IMR-90 (cell line): ENCODE data around the gene KRTAP5-6. TPM values are rescaled to one million over a fixed set of nuclear protein-coding genes. Genes with fewer than 3 reads are reported as not detected.

ENCODE experiments used
- ATAC-seq: fragments of 200-7000 bp; cut with Tn5 transposase; 2 replicates; pipeline ENCODE4 v1.9.1; 2020; ENCODE audit warnings: low read depth, mild to moderate bottlenecking, moderate library complexity
- BruUV-seq: library from RNA; stranded (reverse); fragments of 400-500 nt; replicated peaks from 2 replicates; lab custom pipeline; 2021; lab: Mats Ljungman, UMichigan
- CTCF ChIA-PET: fragments of 300-600 bp; formaldehyde crosslinking; extraction: SDS; loops from one replicate; lab custom pipeline; 2021; ENCODE audit warnings: antibody characterized with exemption; lab: Yijun Ruan, JAX
- POLR2A ChIA-PET: fragments of 300-600 bp; sonication (Branson Sonifier 250); formaldehyde crosslinking; loops from one replicate; lab custom pipeline; 2022; ENCODE audit warnings: antibody characterized with exemption; ENCODE audit not compliant: unreplicated experiment; lab: Charles Lee
- DNase-seq: peaks from one replicate; pipeline ENCODE4 v3.0.0; 2013
- H2AFZ ChIP-seq: replicated peaks from 2 replicates; pipeline ENCODE3; 2013; ENCODE audit warnings: low read length, mild to moderate bottlenecking; ENCODE audit not compliant: poor library complexity
- H2AK5ac ChIP-seq: 2 replicates; pipeline ENCODE4 v1.6.1; 2013; ENCODE audit warnings: low read depth, low read length, inconsistent platforms
- H2AK9ac ChIP-seq: replicated peaks from 2 replicates; pipeline ENCODE3; 2013; ENCODE audit warnings: mild to moderate bottlenecking, low read depth, low read length, moderate library complexity; ENCODE audit not compliant: poor library complexity
- H2BK120ac ChIP-seq: 2 replicates; pipeline ENCODE4 v1.6.1; 2013; ENCODE audit warnings: low read depth, low read length, inconsistent platforms
- H2BK15ac ChIP-seq: 3 replicates; pipeline ENCODE4 v1.6.1; 2013; ENCODE audit warnings: low read depth, low read length, inconsistent platforms
- H2BK20ac ChIP-seq: 2 replicates; pipeline ENCODE4 v1.6.1; 2013; ENCODE audit warnings: low read depth, mild to moderate bottlenecking, inconsistent platforms, low read length, moderate library complexity
- H2BK5ac ChIP-seq: 2 replicates; pipeline ENCODE4 v1.6.1; 2013; ENCODE audit warnings: mild to moderate bottlenecking, low read depth, low read length, inconsistent platforms; ENCODE audit not compliant: poor library complexity, severe bottlenecking
- H3K14ac ChIP-seq: replicated peaks from 2 replicates; pipeline ENCODE4 v1.6.1; 2013; ENCODE audit warnings: low read depth, low read length, inconsistent platforms
- H3K18ac ChIP-seq: 2 replicates; pipeline ENCODE4 v1.6.1; 2013; ENCODE audit warnings: low read depth, low read length, control low read depth
- H3K23ac ChIP-seq: 2 replicates; pipeline ENCODE4 v1.6.1; 2013; ENCODE audit warnings: low read depth, low read length, inconsistent platforms
- H3K27ac ChIP-seq: 2 replicates; pipeline ENCODE4 v1.5.1; 2013; ENCODE audit warnings: mild to moderate bottlenecking, control low read depth, low read length; ENCODE audit not compliant: insufficient read depth
- H3K27me3 ChIP-seq: 2 replicates; pipeline ENCODE4 v1.6.1; 2013; ENCODE audit warnings: low read length; ENCODE audit not compliant: control insufficient read depth, insufficient read depth
- H3K36me3 ChIP-seq: 2 replicates; pipeline ENCODE4 v1.6.1; 2013; ENCODE audit warnings: low read length, mixed read lengths; ENCODE audit not compliant: control insufficient read depth, insufficient read depth
- H3K4ac ChIP-seq: 2 replicates; pipeline ENCODE4 v1.6.1; 2013; ENCODE audit warnings: low read depth, low read length, inconsistent platforms
- H3K4me1 ChIP-seq: 2 replicates; pipeline ENCODE4 v1.6.1; 2013; ENCODE audit warnings: low read length, mixed read lengths; ENCODE audit not compliant: control insufficient read depth, insufficient read depth
- H3K4me2 ChIP-seq: 2 replicates; pipeline ENCODE4 v1.6.1; 2013; ENCODE audit warnings: low read depth, mild to moderate bottlenecking, control low read depth, low read length, moderate library complexity
- H3K4me3 ChIP-seq: 2 replicates; pipeline ENCODE4 v1.5.1; 2013; ENCODE audit warnings: low read depth, mild to moderate bottlenecking, control low read depth, low read length, moderate library complexity; ENCODE audit not compliant: insufficient read depth
- H3K56ac ChIP-seq: 2 replicates; pipeline ENCODE4 v1.6.1; 2013; ENCODE audit warnings: low read length, inconsistent platforms; ENCODE audit not compliant: insufficient read depth; ENCODE audit errors: extremely low read depth
- H3K79me1 ChIP-seq, 2 experiments: 2 replicates each; pipeline ENCODE4 v1.6.1; 2013; ENCODE audit warnings: low read length in 2 of 2, inconsistent platforms in 1 of 2, low read depth in 1 of 2
- H3K9ac ChIP-seq: 2 replicates; pipeline ENCODE4 v1.6.1; 2013; ENCODE audit warnings: low read depth, low read length, control low read depth
- H3K9me1 ChIP-seq: 2 replicates; pipeline ENCODE4 v1.6.1; 2013; ENCODE audit warnings: low read length, inconsistent platforms; ENCODE audit not compliant: insufficient read depth
- H3K9me3 ChIP-seq: 2 replicates; pipeline ENCODE4 v1.6.1; 2013; ENCODE audit warnings: low read length; ENCODE audit not compliant: control insufficient read depth, insufficient read depth
- H4K20me1 ChIP-seq: 2 replicates; pipeline ENCODE4 v1.6.1; 2013; ENCODE audit warnings: low read length, inconsistent platforms; ENCODE audit not compliant: insufficient read depth
- H4K5ac ChIP-seq: 2 replicates; pipeline ENCODE4 v1.6.1; 2013; ENCODE audit warnings: mild to moderate bottlenecking, low read depth, low read length, control low read depth
- H4K8ac ChIP-seq, 2 experiments: 2 replicates each; pipeline ENCODE4 v1.6.1; 2013; ENCODE audit warnings: low read depth in 2 of 2, low read length in 2 of 2, control low read depth in 1 of 2, inconsistent platforms in 1 of 2
- H4K91ac ChIP-seq: 2 replicates; pipeline ENCODE4 v1.6.1; 2013; ENCODE audit warnings: low read depth, low read length, inconsistent platforms; ENCODE audit not compliant: insufficient read depth
- BHLHE40 ChIP-seq: fragments of 150-350 bp; IDR thresholded peaks from 2 replicates; pipeline ENCODE4 v1.6.1; 2016; ENCODE audit warnings: mild to moderate bottlenecking, low read depth, low read length
- CEBPB ChIP-seq: IDR thresholded peaks from 2 replicates; pipeline ENCODE4 v1.6.1; 2012; ENCODE audit warnings: low read depth, low read length, improper control_type of control experiment
- CHD1 ChIP-seq: IDR thresholded peaks from 2 replicates; pipeline ENCODE4 v1.6.1; 2012; ENCODE audit warnings: low read depth, low read length, improper control_type of control experiment
- ELK1 ChIP-seq: fragments of 150-350 bp; IDR thresholded peaks from 2 replicates; pipeline ENCODE4 v1.6.1; 2016; ENCODE audit warnings: low read depth, mild to moderate bottlenecking, low read length, moderate library complexity, borderline replicate concordance
- FOS ChIP-seq: fragments of 150-350 bp; IDR thresholded peaks from 2 replicates; pipeline ENCODE4 v1.6.1; 2016; ENCODE audit warnings: low read depth, low read length
- MAFK ChIP-seq: IDR thresholded peaks from 2 replicates; pipeline ENCODE4 v1.6.1; 2012; ENCODE audit warnings: low read depth, low read length, improper control_type of control experiment
- MAZ ChIP-seq: IDR thresholded peaks from 2 replicates; pipeline ENCODE4 v1.6.1; 2012; ENCODE audit warnings: low read depth, mild to moderate bottlenecking, low read length, improper control_type of control experiment, moderate library complexity, borderline replicate concordance
- MXI1 ChIP-seq: IDR thresholded peaks from 2 replicates; pipeline ENCODE4 v1.6.1; 2012; ENCODE audit warnings: low read depth, mild to moderate bottlenecking, low read length, moderate library complexity, borderline replicate concordance
- NFE2L2 ChIP-seq: fragments of 150-350 bp; IDR thresholded peaks from 2 replicates; pipeline ENCODE4 v1.6.1; 2016; ENCODE audit warnings: low read depth, mild to moderate bottlenecking, low read length
- POLR2A ChIP-seq: IDR thresholded peaks from 2 replicates; pipeline ENCODE4 v1.6.1; 2012; ENCODE audit warnings: mild to moderate bottlenecking, low read depth, low read length
- RAD21 ChIP-seq: IDR thresholded peaks from 2 replicates; pipeline ENCODE4 v1.6.1; 2012; ENCODE audit warnings: low read length, improper control_type of control experiment
- RCOR1 ChIP-seq: IDR thresholded peaks from 2 replicates; pipeline ENCODE4 v1.6.1; 2012; ENCODE audit warnings: mild to moderate bottlenecking, low read length, improper control_type of control experiment; ENCODE audit not compliant: insufficient replicate concordance
- RFX5 ChIP-seq: IDR thresholded peaks from 2 replicates; pipeline ENCODE4 v1.8.0; 2012; ENCODE audit warnings: low read depth, mild to moderate bottlenecking, low read length, moderate library complexity
- SMC3 ChIP-seq: fragments of 150-350 bp; IDR thresholded peaks from 2 replicates; pipeline ENCODE4 v1.6.1; 2016; ENCODE audit warnings: low read depth, mild to moderate bottlenecking, antibody characterized with exemption, low read length, moderate library complexity
- WGBS, 2 experiments: methylation state at CpG; one replicate each; pipeline versions ENCODE4 v1.1.5 to v1.1.7; 2013; ENCODE audit warnings: missing lambda C conversion rate in 2 of 2; ENCODE audit not compliant: insufficient read length in 1 of 2; ENCODE audit errors: extremely low coverage in 2 of 2; 5-methylcytosine and 5-hydroxymethylcytosine counted together
- dilution Hi-C: fragments of 300-500 bp; cut with HindIII; formaldehyde crosslinking; loops from one replicate; pipeline ENCODE4 v1.14.3; 2018; ENCODE audit warnings: low sequenced_read_pairs; ENCODE audit not compliant: unreplicated experiment
- in situ Hi-C: fragments of 300-500 bp; cut with MboI; formaldehyde crosslinking; loops from 3 replicates; pipeline ENCODE4 v1.14.3; 2019; ENCODE audit warnings: low sequenced_read_pairs, inconsistent platforms, mixed read lengths
- intact Hi-C: fragments of 100-400 bp; cut with micrococcal nuclease; formaldehyde crosslinking; loops from 2 replicates; pipeline ENCODE4 v1.10.0; 2022
- polyA plus RNA-seq, 3 experiments: library from polyadenylated mRNA; depleted of rRNA; stranded (reverse); fragments of >200 nt; gene quantifications; 2 replicates each; pipeline ENCODE4 v1.2.3, GENCODE V29; 2012; ENCODE audit warnings: low replicate concordance in 1 of 3
- total RNA-seq: library from RNA; depleted of rRNA; stranded (reverse); fragments of >200 nt; gene quantifications from 2 replicates; pipeline ENCODE4 v1.2.3, GENCODE V29; 2012
- TF ChIP-seq, protein P1 (sequence below): fragments of 150-350 bp; IDR thresholded peaks from 2 replicates; pipeline ENCODE4 v1.6.1; 2017; ENCODE audit warnings: mild to moderate bottlenecking, antibody characterized with exemption, low read length, low read depth

KRTAP5-6 gene
- total and polyA plus RNA-seq, 2 of the 4 experiments (the other 2 are of a cell fraction), result not detected

- Histone ChIP-seq H3K4me2 (no peak overlapping the region), H3K14ac (no peak overlapping the region), H3K9me3 (0 out of 2 replicates have a peak, but pooled peaks cover 2% of the 10 kb centered on the region), H2BK15ac (no peak overlapping the region), H4K20me1 (no peaks in the 10 kb centered on the region), H2BK120ac (no peak overlapping the region), H4K91ac (no peak overlapping the region), H3K56ac (no peak overlapping the region), H2AFZ (no peak overlapping the region), H2AK5ac (no peak overlapping the region), H3K79me1 (no peaks in the 10 kb centered on the region), H3K4me3 (no peak overlapping the region), H2BK20ac (no peak overlapping the region), H2AK9ac (no peak overlapping the region), H3K27me3 (peaks cover 60% of the 10 kb centered on the region), H3K9me1 (no peaks in the 10 kb centered on the region; the same call in 1 of the 2 replicates), H3K18ac (no peak overlapping the region), H3K23ac (no peak overlapping the region), H3K36me3 (no peaks in the 10 kb centered on the region), H3K4ac (no peak overlapping the region), H4K8ac (no peak overlapping the region), H2BK5ac (no peak overlapping the region), H3K4me1 (no peaks in the 10 kb centered on the region), H3K27ac (no peak overlapping the region), H4K5ac (no peak overlapping the region), H3K9ac (no peak overlapping the region)
- CTCF ChIA-PET, result no interaction called here
- dilution Hi-C loops, result no loop called here
- in situ Hi-C loops, result no loop called here
- intact Hi-C loops, result no loop called here
- TF ChIP-seq CHD1 (no peak), BHLHE40 (no peak), RCOR1 (no peak), FOS (no peak), SMC3 (no peak), RAD21 (no peak), CEBPB (no peak), MAZ (no peak), NFE2L2 (no peak), POLR2A (no peak), RFX5 (no peak), ELK1 (no peak), MXI1 (no peak), MAFK (no peak)
- TF ChIP-seq, protein P1, sequence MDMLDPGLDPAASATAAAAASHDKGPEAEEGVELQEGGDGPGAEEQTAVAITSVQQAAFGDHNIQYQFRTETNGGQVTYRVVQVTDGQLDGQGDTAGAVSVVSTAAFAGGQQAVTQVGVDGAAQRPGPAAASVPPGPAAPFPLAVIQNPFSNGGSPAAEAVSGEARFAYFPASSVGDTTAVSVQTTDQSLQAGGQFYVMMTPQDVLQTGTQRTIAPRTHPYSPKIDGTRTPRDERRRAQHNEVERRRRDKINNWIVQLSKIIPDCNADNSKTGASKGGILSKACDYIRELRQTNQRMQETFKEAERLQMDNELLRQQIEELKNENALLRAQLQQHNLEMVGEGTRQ, result no peak
- DNase-seq, result no peak
- POLR2A ChIA-PET, result no interaction called here
- ATAC-seq, result no peak
- WGBS, 2 experiments, result 71% methylated on average over 5 of the region's 11 CpGs; no CpG with 5 or more reads in 1 of the 2 experiments
- BruUV-seq, result no TSS peak
Measured at GRCh38 chr11:1671658-1672057, 25.3 kb upstream of the KRTAP5-6 start.
